NCI-H1417 (cell line): ENCODE measurements around the gene ECE2.

Experiments
- DNase-seq, 3 experiments: peaks; one replicate each; lab custom pipeline; 2025; lab: John Stamatoyannopoulos, UW

Gene ECE2

GRCh38 chr3:184275961-184276910 lies at the start of gene ECE2:
TSS of gene ECE2 (plus strand) at chr3:184276022. CDS start at chr3:184276154, 132 bp downstream.
- peak in 1 of 3 experiments; percentile 50 for DNase-seq

DNA sequence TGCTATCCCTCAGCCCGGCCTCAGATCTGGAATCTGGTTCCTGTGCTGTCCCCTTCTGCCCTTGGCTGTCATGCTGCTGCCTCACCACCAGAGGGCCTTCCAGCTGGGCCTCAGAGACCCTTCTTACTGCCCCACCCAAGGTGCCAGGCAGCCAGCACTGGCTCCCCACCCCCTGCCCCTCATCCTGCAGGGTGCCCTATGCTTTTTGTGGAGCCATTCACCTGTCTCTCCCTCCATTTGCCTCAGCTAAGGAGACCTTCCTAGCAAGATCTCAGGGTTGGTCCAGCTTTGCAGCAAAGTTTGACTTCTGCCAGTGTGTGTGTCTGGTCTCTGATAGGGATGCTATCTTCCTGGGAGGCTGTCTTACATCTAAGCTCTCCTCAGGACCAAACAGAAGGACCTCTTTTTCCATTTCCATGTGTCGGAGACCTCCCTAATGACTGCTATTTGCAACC lies 48.3 kb upstream of the ECE2 start:
- DNase-seq, result peak; percentile 36 to 57 (median 46)

DNA sequence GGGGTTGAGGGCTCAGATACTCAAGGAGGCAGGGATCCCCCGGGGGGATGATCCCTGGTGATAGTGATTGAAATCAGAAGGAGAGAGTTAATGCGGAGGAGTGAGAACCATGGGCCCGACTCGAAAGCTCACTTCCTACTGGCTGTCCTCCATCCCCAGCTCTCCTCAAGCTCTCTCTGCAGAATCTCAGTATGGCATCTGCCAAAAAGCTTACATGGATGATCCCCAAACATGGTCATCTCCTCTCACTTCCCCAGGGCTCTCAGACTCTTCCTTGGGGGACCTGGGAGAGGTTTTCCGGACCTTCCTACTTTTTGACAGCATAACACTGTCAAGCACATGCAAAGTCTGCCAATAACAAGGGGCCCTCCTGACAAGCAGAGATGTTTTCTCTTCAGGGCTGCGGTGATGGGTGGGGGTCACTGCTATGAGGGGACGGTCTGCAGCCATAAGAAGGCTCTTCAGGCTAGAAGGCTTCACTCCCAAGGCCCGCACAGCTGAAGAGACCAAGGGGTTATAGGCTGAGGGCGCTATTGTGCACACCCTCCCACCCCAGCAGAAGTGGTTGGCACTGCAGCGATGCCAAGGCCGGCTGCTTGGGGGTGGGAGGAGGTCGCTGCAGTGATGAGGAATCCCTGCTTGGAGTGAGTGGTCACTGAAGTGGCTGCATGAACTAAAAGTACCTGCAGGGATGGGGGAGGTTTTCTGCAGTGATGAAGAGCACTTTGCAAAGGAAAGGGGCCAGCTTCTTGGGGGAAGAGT lies 47.3 kb upstream of the ECE2 start:
- peak in 1 of 3 experiments; percentile 45 for DNase-seq

DNA sequence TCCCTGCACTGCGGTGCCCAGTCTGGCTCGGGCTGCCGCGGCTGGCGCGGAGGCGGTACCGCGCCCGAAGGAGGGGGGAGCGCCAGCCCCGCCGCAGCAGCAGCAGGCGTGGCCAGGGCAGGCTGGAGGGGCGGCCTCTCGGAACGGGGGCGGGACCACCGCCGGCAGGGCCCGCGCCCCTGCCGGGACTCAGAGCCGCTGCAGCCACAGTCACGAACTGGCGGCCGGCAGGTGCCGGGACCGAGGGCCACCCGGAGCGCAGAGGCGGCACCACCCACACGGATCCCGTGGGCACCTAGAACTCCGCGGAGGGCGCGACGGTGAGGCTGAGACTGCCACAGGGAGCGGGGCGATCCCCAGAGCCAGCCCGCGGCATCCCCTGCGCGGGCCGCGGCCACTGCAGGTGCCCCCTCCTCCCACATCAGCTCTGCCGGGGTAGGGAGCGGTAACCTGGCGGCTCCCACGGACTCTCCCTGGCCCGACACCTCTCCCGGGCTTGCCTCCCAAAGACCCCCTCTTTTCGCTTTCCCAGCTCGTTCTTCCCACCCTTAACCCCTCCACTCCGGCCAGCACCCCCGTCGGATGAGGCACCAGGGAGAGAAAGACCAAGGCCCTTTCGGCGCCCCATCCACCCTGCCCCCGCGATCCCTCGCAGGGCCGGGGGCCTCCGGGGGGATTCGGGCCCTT lies 46.3 kb upstream of the ECE2 start, which contains the start of gene VWA5B2:
TSS of gene VWA5B2 (plus strand) at position 192 of the 687 bp plus-strand sequence. CDS start 944 bp downstream, outside the sequence.
- peak; percentile 70 to 91 (median 89) for DNase-seq

DNA sequence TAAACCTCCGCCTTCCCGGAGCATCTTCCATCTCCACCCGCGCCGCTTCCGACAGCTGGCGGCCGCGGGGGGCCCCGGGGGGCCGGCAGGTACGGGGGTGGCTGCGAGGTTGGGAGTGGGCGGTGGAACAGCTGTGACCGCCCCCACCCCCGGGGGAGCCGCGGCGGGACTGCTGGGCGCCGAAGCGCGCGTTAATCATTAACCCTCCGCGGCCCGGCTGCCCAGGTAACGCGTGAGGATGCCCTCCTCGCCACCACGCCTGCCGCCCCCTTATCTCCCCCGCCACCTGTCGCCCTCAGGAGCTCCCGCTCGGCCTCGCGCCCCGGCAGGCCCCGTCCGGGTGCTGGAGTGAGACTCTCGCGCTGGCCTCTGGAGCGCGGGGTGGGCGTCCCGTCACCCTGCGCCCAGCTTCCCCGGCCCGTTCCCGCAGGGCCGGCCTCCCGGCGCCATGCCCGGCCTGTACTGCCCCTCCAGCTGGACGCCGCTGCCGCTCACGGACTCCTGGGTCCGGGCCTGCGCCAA lies 45.7 kb upstream of the ECE2 start:
- peak; percentile 13 to 83 (median 83) for DNase-seq

DNA sequence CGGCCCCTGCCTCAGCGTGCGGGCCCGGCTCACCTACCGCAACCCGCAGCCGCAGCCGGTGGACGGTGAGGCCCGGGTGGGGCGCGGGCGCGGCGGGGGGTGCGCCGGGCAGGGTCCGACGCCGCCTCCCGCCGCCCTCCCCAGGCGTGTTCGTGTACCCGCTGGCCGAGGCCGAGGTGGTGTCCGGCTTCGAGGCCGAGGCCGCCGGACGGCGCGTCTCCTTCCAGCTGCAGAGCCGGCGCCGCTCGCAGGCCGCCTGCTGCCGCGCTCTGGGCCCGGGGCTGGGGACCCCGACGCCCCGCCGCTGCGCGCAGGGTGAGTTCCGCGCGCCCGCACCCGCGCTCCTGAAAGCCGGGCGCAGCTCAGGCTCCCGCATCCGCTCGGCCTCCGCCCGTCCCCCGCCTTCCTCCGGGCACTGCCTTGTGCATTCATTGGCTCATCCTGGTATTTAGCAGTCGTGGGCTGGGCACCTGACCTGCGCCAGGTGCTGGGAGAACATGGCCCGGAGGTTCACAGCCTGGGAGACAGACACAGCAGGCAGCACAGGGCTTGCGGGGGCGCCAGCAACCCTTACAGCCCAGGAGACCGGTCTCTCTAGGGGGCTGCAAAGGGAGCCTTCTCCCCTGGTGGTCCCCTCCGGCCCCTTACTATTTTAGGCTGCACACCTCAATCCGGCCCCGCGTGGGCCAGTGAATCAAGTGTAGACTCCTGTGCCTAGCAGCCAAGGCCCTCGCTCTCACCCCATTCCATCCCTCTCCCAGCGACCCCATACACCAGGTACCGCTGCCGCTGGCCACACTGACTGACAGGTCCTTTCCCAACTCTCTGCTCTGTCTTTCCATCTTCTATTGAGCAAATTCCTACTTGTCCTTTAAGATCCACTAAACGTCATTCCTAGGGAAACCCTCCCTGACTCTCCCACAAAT lies 45.0 kb upstream of the ECE2 start:
- peak; percentile 14 to 84 (median 80) for DNase-seq

GRCh38 chr3:184231671-184232070 lies 44.2 kb upstream of the ECE2 start:
- no peak for DNase-seq

GRCh38 chr3:184233127-184233843 lies 42.5 kb upstream of the ECE2 start:
- no peak for DNase-seq

GRCh38 chr3:184234224-184234623 lies 41.6 kb upstream of the ECE2 start:
- no peak for DNase-seq

DNA sequence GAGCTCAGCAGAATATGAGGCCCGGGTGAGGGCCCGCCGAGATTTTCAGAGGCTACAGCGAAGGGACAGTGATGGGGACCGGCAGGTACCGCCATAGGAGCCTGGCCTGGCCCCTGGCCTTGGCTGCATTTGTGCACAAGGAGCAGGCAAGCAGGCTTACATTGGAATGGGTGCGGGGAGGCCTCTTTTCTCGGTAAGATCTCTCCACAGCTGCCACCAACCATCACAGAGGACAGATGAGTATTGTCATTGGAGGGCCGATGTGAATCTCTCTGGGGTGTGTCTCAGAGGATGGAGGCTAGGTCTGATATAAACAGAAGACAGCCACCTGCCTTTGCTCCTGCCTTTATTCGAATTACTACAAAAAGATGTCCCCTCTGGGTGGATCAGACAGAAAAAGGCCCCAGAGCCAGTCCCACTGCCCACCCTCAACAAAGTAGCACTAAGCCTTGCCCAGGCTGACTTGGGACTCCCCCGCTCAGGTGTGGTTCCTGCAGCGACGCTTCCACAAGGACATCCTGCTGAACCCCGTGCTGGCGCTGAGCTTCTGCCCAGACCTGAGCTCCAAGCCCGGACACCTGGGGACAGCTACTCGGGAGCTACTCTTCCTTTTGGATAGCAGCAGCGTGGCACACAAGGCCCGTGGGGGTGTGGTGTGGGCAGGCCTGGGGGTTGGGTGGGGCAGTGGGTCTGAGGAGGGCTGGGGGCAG lies 41.0 kb upstream of the ECE2 start:
- no peak for DNase-seq

- peak in 2 of 3 experiments; percentile 15 to 45 for DNase-seq
These were observed 40.3 kb upstream of the ECE2 start for GRCh38 chr3:184235381-184236032.

DNA sequence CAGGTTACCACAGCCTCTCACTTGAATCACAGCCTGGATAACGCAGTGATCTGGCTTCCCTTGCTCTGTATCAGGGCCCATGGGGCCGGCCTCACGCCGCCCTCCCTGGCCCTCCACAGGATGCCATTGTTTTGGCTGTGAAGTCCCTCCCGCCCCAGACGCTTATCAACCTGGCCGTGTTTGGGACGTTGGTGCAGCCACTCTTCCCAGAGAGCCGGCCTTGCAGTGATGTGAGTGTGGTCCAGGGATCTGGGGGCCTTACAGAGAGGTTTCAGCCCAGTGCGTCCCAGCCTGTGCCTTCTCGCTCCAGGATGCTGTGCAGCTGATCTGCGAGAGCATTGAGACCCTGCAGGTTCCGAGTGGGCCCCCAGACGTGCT lies 39.8 kb upstream of the ECE2 start:
- no peak for DNase-seq

- no peak for DNase-seq
These were observed 39.2 kb upstream of the ECE2 start for GRCh38 chr3:184236636-184237035.

DNA sequence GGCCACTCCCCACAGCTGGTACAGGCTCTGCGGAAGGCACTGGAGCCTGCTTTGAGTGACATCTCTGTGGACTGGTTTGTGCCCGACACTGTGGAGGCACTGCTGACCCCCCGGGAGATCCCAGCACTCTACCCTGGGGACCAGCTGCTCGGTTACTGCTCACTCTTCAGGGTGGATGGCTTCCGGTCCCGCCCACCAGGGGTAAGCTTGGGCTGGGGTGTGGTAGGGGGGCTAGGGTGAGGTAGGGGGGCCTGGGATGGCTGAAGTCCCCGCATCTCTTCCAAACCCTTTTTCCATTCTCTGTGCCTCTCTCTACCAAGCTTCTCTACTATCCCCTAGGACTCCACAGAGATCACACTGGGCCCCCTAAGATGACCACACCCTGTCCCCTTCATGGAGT lies 38.6 kb upstream of the ECE2 start:
- no peak for DNase-seq

DNA sequence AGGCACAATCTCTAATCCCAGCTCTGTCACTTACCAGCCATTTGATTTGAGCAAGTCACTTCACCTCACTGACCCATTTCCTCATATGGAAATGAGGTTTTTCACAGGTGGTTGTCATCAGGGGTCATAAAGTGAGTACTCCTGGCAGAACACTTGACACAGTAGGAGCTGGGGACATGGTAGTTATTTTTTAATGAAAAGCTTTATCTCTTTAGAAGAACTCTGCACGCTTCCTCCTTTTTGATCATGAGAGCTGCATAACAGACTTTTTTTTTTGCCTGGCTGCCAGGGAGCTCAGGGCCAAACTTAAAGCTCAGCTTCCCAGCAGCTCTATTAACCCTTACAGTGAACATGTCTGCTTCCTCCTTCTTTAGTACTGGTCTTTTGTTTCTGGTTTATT lies 38.0 kb upstream of the ECE2 start:
- DNase-seq, result peak in 1 of 3 experiments; percentile 41

DNA sequence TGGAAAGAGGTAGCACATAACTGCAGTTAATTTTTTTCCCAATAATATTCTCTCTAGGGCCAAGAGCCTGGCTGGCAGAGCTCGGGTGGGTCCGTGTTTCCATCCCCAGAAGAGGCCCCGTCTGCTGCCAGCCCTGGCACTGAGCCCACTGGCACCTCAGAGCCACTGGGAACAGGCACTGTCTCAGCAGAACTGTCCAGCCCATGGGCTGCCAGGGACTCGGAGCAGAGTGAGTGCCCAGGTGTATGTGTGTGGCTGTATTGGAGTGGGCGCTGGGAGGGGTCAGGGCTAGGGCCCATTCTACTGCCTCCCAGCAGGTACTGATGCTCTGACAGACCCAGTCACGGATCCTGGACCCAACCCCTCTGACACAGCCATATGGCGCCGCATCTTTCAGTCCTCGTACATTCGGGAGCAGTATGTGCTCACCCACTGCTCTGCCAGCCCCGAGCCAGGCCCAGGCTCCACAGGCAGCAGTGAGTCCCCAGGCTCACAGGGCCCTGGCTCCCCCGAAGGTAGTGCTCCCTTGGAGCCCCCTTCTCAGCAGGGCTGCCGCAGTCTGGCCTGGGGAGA lies 37.5 kb upstream of the ECE2 start:
- DNase-seq, result no peak

DNA sequence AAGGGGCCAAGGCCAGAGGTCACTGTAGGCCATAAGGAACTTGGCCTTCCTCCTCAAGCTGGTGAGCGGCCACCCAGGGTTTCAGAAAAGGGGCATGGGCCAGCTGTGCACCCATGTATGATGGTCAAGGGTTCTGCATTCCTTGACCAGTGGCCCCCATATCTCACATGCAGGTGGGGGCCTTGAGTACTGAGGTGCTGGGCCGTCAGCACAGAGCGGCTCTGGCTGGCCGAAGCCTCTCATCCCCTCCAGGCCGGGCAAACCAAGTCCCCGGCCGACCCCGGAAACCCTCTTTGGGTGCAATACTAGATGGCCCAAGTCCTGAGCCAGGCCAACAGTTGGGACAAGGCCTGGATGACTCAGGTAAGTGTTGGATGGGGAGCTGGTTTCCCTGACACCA lies 36.6 kb upstream of the ECE2 start:
- DNase-seq, result no peak

GRCh38 chr3:184239708-184240107 lies 36.1 kb upstream of the ECE2 start:
- DNase-seq, result no peak
